Thyroid gland (tissue), 4 donors: ENCODE data around the gene NDUFB8. TPM values are rescaled to one million over a fixed set of nuclear protein-coding genes. Genes with fewer than 3 reads are reported as not detected.

ENCODE experiments used
- DNase-seq, 2 donors: peaks; one replicate each; pipeline ENCODE4 v3.0.0-alpha.2; 2019
- H3K27ac ChIP-seq, 3 donors: fragments of 200-600 bp; sonication (generic); 1 replicate in 2 of 3; 2 replicates in 1 of 3; pipeline ENCODE4 v1.5.1; 2016 to 2019; ENCODE audit warnings: mild to moderate bottlenecking in 1 of 3, moderate library complexity in 1 of 3
- H3K27me3 ChIP-seq: fragments of 200-600 bp; sonication (generic); one replicate; pipeline ENCODE4 v1.5.1; 2019
- H3K36me3 ChIP-seq, 2 donors: fragments of 200-600 bp; sonication (generic); one replicate each; pipeline ENCODE4 v1.5.1; 2016 to 2019
- H3K4me1 ChIP-seq, 2 donors: fragments of 200-600 bp; sonication (generic); one replicate each; pipeline ENCODE4 v1.5.1; 2017 to 2019
- H3K4me3 ChIP-seq, 3 donors: fragments of 200-600 bp; sonication (generic); replicated peaks in 1 of 3; 1 replicate in 2 of 3; 2 replicates in 1 of 3; pipeline ENCODE4 v1.5.1; 2016; ENCODE audit warnings: mild to moderate bottlenecking in 1 of 3
- H3K9me3 ChIP-seq: fragments of 200-600 bp; sonication (generic); one replicate; pipeline ENCODE4 v1.5.1; 2017
- CTCF ChIP-seq, 6 experiments: fragments of 200-600 bp in 3 of 6; fragments of 450-650 bp in 3 of 6; sonication (generic) in 3 of 6; IDR thresholded peaks; one replicate each; pipeline ENCODE4 v1.5.1; 2016 to 2019; ENCODE audit warnings: antibody characterized with exemption in 6 of 6, mild to moderate bottlenecking in 2 of 6, inconsistent platforms in 1 of 6, moderate library complexity in 1 of 6
- POLR2A ChIP-seq, 2 donors: fragments of 450-650 bp; IDR thresholded peaks; one replicate each; pipeline ENCODE4 v1.6.1; 2017; ENCODE audit warnings: antibody characterized with exemption in 2 of 2, mild to moderate bottlenecking in 2 of 2, moderate library complexity in 1 of 2
- WGBS, 2 donors: methylation state at CpG; one replicate each; pipeline ENCODE4 v1.1.5; 2017; 5-methylcytosine and 5-hydroxymethylcytosine counted together
- intact Hi-C: fragments of 100-400 bp; cut with DNase I; formaldehyde crosslinking; loops from one replicate; pipeline ENCODE4 v1.15.1; 2023
- total RNA-seq, 4 donors: library from RNA; depleted of rRNA; stranded (reverse); fragments of >200 nt; gene quantifications; one replicate each; pipeline ENCODE4 v1.2.3, GENCODE V29; 2016

NDUFB8 gene
- total RNA-seq, 4 donors from 2014 or later: 164 to 339 (median 209) TPM

GRCh38 chr10:100518761-100519241 lies 10.9 kb downstream of the NDUFB8 start:
- no peaks in the 10 kb centered on the region for H3K9me3 ChIP-seq
- H3K36me3 ChIP-seq: peaks cover 2 to 9% of the 10 kb centered on the region in 2 donors
- 8 to 11% methylated on average over 7 of the region's 7 CpGs for WGBS, 2 donors
- H3K4me3 ChIP-seq: peak overlapping the region in 1 of 3 donors; percentile 39
- H3K4me1 ChIP-seq: peaks cover 10 to 13% of the 10 kb centered on the region in 2 donors
- peak; percentile 66 to 68 for DNase-seq
- no peak overlapping the region for H3K27ac ChIP-seq
- H3K27me3 ChIP-seq: no peaks in the 10 kb centered on the region
- TF ChIP-seq CTCF (IDR thresholded peaks at IDR 0.05) (peak in 5 of 6 experiments; percentile 29 to 70 (median 57)), POLR2A (IDR thresholded peaks at IDR 0.05) (no peak)
- intact Hi-C loops: no loop called here

- TF ChIP-seq CTCF (IDR thresholded peaks at IDR 0.05): no peak
- DNase-seq: no peak
- Histone ChIP-seq H3K4me1 (peaks cover 10 to 13% of the 10 kb centered on the region in 2 donors), H3K27ac (no peak overlapping the region), H3K27me3 (no peaks in the 10 kb centered on the region), H3K36me3 (no peaks in the 10 kb centered on the region), H3K9me3 (no peaks in the 10 kb centered on the region), H3K4me3 (no peak overlapping the region)
- intact Hi-C loops: no loop called here
- 86 to 90% methylated on average over 2 of the region's 2 CpGs for whole genome bisulfite sequencing, 2 donors
Measured at GRCh38 chr10:100516847-100517246, 12.8 kb downstream of the NDUFB8 start.

- no peaks in the 10 kb centered on the region for H3K36me3 ChIP-seq
- H3K27ac ChIP-seq: no peak overlapping the region
- DNase-seq: no peak
- 94 to 95% methylated on average over 3 of the region's 3 CpGs for WGBS, 2 donors
- H3K27me3 ChIP-seq: no peaks in the 10 kb centered on the region
- no peak for TF ChIP-seq CTCF (IDR thresholded peaks at IDR 0.05)
- no peak for TF ChIP-seq POLR2A (IDR thresholded peaks at IDR 0.05)
- H3K9me3 ChIP-seq: no peaks in the 10 kb centered on the region
- H3K4me1 ChIP-seq: peaks cover 10 to 13% of the 10 kb centered on the region in 2 donors
- intact Hi-C loops: no loop called here
- no peak overlapping the region for H3K4me3 ChIP-seq
Measured at GRCh38 chr10:100515612-100516011, 14.1 kb downstream of the NDUFB8 start.

- Histone ChIP-seq H3K4me3 (no peak overlapping the region), H3K36me3 (no peaks in the 10 kb centered on the region), H3K4me1 (no peaks in the 10 kb centered on the region), H3K9me3 (no peaks in the 10 kb centered on the region), H3K27me3 (no peaks in the 10 kb centered on the region), H3K27ac (no peak overlapping the region)
- WGBS, 2 donors: 79 to 84% methylated on average over 7 of the region's 7 CpGs
- TF ChIP-seq CTCF (IDR thresholded peaks at IDR 0.05): no peak
- no peak for TF ChIP-seq POLR2A (IDR thresholded peaks at IDR 0.05)
- intact Hi-C loops: no loop called here
- DNase-seq: peak; percentile 59 to 71
Measured at GRCh38 chr10:100510533-100511308, 18.9 kb downstream of the NDUFB8 start.

GRCh38 chr10:100509241-100509840 lies 20.3 kb downstream of the NDUFB8 start:
- Histone ChIP-seq H3K27me3 (no peaks in the 10 kb centered on the region), H3K4me3 (no peak overlapping the region), H3K27ac (no peak overlapping the region), H3K4me1 (no peaks in the 10 kb centered on the region), H3K9me3 (no peaks in the 10 kb centered on the region), H3K36me3 (no peaks in the 10 kb centered on the region)
- 78 to 84% methylated on average over 8 of the region's 8 CpGs for WGBS, 2 donors
- no peak for DNase-seq
- intact Hi-C loops: no loop called here
- TF ChIP-seq POLR2A (IDR thresholded peaks at IDR 0.05) (no peak), CTCF (IDR thresholded peaks at IDR 0.05) (no peak)
